SH-SY5Y (cell line): ENCODE data around the gene SAPCD1.

Experiments
- GATA2 ChIP-seq: IDR thresholded peaks from 2 replicates; pipeline ENCODE4 v1.6.1; 2011; ENCODE audit warnings: mild to moderate bottlenecking, low read depth, low read length
- GATA3 ChIP-seq: IDR thresholded peaks from 2 replicates; pipeline ENCODE4 v1.6.1; 2011; ENCODE audit warnings: low read depth, mild to moderate bottlenecking, low read length, moderate library complexity

The SAPCD1 gene

GRCh38 chr6:31725502-31726350, 36.7 kb upstream of the SAPCD1 start:
- no peak for TF ChIP-seq GATA3
- no peak for TF ChIP-seq GATA2

DNA sequence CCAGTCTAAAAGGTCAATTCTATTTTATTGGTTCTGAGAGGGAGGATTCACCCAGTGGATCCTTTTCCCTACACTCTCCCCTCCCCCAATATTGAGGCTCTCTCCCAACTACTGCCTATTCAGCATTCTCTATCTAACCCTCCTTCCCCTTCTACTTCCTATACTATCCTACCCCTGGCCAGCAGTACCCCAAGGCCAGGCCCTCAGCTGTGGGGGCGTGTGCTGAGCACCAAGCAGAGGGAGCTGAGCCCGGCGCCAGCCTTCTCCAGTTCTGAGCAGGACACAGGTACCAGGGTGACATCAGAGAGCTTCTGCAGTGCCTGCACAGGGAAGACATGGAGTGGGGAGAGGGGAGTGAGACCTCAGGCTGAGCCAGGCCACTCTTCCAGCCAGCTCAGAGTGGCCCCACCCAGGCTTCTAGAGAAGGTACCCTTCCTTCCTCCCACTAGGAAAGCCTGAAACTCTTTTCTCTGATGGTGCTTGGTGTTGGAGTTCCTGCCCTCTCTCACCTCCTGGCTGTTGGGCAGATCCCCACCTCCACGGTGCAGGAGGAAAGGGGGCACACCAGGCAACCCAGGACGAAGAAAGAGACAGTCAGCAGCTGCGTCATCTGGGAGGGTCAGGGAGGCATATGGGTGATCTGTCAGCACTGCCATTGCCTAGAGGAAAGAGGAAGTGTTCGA, 35.3 kb upstream of the SAPCD1 start:
- TF ChIP-seq GATA2: no peak
- no peak for TF ChIP-seq GATA3

DNA sequence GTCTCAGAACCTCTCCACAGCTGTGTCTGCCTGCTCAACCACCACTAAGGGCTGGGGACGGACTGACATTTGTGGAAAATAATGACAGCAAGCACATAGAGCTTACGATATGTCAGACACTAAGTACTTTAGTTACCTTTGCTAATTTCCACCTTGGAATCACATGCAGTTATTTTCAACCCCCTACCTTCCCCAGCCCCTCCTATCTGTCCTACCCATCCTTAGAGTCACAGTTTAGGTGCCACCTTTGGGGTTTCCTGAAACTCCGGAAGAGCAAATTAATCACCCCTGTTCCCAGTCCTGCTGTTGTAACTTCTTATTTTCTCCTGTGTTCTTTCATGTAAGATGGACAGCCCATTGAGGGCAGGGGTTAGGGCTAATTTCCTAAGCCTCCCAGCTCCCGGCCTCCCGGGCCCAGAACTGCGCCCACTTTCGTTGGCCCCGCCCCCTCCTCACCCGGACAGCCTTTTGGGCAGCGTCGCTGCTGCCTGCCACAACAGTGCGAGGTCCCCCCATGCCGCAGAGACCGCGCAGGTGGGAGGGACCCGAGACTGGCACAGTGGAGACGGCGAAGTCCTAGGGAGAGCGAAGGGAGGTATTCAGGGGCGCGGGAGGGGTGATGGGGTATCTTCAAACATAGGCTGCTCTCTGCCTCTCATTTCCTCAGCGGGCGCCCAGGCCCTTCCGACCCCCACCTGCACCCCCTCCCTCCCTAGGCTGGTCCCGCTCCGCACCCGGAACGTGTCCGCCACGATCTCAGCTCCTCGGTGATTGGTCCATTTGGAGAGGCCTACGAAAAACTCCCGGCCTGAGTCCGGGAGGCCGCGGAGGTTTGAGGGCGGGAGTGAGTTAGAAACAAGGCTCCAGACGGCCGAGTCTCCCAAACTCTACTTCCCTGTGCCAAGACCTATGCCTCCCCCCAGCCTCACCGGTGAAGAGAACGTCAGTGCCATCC, 34.5 kb upstream of the SAPCD1 start:
- TF ChIP-seq GATA3 (no peak), GATA2 (no peak)

- no peak for TF ChIP-seq GATA3
- TF ChIP-seq GATA2: no peak
These were observed 33.5 kb upstream of the SAPCD1 start, which contains the start of gene DDAH2 for GRCh38 chr6:31728767-31729514. Gene DDAH2, minus strand, starts transcription at chr6:31729299. Its CDS starts 138 bp downstream, at chr6:31729161.

- TF ChIP-seq GATA3 (no peak), GATA2 (no peak)
These were observed 32.9 kb upstream of the SAPCD1 start for GRCh38 chr6:31729515-31729978.

DNA sequence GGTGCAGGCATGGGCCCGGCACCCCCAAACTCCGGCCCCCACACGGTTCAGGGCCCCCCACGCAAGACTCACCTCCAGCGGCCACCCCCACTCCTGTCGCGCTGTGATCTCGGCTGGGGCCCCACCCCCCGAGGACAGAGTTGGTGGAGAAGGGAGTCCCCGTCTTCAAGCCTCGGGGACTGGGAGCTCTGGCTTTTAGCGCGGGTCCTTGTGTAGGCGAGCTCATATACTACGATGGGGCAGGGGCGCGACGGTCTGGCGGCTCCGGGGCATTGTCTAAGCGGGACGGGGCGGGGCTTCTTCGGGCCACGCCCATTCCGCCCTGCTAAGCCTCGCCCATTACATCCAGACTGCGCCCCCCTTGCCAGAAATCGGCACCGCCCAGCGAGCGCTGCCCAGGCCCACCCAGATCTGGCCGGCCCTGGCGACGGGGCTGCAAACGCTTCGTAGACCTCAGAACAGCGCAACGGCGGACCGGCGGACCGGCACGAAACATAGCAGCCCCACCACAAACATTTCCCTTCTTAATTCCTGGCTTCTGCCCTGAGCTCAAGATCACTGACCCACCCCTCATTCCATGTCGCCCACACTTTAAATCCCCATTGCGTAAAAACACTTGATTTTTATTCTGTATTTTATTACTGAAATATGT, 32.4 kb upstream of the SAPCD1 start:
- no peak for TF ChIP-seq GATA3
- no peak for TF ChIP-seq GATA2

DNA sequence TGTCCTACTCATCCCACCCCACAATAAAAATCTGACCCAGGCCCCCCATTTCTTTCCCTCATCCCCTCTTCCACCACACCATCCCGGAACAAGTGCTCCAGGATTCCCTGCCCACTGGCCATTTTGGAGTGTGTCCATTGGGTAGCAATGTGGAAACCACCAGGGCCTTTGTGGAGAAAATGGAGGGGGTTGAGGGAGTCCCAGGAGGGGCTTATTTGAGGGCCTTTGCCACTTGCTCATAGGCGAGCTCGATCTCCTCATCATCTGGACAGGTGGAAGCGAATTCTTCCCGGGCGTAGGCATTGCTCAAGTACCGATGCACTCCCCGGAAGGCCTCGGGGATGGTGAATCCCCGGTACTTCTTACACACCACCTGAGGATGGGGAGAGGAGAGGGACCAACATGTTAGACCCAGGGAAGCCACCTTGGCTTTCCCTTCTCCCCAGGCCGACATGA, 31.8 kb upstream of the SAPCD1 start:
- no peak for TF ChIP-seq GATA2

DNA sequence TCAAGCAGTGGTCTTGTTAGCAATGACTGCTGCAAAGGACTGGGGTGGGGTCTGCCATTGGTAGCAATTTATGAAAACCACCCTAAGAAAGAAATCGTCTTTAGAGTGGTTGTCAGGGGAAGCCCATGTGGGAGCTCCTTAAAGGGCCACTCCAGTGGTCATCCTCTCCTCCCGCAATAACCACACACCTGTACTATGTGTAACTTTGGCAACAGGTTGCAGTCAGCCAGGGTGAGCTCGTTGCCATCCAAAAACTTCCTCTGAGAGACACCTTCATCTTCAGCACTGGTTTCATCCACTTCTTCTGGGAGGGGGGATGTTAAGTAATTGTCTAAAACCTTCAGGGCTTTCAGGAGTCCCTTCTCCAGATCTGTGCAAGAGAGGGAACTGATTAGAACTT, 30.4 kb upstream of the SAPCD1 start:
- TF ChIP-seq GATA3 (no peak), GATA2 (no peak)

DNA sequence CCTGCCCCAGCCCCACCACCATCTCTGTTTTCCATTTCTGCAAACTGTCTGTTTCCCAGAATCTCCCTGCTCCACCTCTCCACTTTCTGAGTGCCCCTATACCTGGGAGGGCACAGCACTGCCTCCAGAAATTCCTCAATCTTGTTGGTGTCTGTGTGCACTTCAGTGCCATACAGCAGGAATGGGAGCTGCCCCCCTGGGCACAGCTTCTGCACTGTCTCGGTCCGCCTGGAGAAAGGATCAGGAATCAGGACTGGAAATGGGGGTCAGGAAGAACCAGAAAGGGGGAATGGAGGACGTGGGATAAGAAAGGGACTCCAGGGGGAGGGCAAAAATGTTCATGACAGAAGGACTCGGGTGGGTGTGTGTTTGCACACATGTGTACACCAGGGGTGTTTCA, 28.7 kb upstream of the SAPCD1 start:
- TF ChIP-seq GATA3 (no peak), GATA2 (no peak)

GRCh38 chr6:31734247-31734820, 28.1 kb upstream of the SAPCD1 start:
- TF ChIP-seq GATA3 (no peak), GATA2 (no peak)

DNA sequence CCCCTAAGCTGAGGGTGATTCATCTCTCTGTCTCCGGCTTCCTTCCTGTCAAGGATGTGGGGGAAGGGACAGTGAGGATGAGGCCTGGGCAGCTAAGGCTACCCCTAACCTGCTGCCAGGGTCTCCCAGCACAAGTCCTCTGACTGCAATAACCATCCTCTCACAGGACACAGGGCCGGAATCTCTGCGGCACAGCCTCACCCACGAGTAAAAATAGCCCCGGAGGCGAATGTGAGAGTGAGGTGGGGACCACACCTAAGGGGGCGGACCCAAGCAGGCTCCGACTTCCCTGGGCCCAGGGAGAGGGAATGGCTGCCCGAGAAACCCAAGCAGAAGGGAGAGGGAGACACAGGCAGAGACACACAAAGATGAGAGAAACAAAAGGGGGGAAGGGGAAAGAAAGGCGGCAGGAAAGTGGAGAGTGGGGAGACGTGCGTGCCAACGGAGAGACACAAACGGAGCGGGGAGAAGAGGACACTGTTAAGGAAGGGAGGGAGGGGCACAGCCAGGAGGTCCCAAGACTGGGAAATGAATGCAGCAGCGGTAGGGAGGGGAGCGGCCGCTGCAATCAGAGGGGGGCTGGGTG, 27.5 kb upstream of the SAPCD1 start:
- TF ChIP-seq GATA2 (no peak), GATA3 (no peak)
